HG03095 (cell line): Measurements from ENCODE around the gene KRTAP5-6.
"Not testable (repeated sequence)": the region's sequence is repeated elsewhere in the genome, so short reads cannot be mapped to it uniquely, and the experiment has no call there.

Experiments
- ATAC-seq: cut with Tn5 transposase; IDR thresholded peaks from one replicate; pipeline ENCODE4 v1.9.1; 2021; ENCODE audit warnings: moderate library complexity; ENCODE audit not compliant: unreplicated experiment

KRTAP5-6 gene

DNA sequence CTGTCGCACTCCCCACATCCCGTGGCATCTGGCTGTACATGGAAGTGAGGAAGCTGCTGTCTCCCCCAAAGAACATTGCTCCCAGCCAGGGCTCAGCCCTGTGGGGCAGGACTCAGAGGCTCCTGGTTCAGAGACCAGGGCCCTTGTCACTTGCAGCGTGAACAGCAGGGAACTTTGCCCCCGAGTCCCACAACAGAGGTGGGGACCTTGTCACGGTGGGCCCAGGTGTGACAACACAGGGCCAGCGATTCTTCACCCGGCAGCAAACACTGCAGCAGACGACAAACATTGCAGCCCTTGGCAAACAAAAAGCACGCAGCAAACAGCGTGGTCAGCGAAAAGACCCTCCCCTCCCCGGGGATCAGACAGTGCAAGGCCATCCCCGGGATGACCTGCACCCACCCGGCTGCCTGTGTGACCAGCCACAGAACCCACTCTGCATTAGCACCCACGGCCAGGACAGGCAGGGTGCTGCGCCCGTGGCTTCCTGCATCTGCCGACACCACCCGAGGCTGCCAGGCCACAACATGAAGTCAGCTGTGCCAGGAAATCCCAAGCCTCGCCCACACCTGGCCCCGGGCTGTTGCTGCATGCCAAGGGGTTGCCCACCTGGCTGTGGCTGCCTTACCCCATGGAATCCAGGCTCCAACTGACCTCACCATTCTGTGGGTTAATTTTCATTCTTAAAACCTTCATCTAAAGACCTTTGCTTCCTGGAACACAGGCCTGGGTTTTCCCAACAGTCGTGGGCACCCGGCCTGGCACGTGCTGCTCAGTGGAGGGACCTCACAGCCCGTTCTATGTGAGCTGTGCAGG, 35.3 kb upstream of the KRTAP5-6 start:
- ATAC-seq, result not testable (repeated sequence)

DNA sequence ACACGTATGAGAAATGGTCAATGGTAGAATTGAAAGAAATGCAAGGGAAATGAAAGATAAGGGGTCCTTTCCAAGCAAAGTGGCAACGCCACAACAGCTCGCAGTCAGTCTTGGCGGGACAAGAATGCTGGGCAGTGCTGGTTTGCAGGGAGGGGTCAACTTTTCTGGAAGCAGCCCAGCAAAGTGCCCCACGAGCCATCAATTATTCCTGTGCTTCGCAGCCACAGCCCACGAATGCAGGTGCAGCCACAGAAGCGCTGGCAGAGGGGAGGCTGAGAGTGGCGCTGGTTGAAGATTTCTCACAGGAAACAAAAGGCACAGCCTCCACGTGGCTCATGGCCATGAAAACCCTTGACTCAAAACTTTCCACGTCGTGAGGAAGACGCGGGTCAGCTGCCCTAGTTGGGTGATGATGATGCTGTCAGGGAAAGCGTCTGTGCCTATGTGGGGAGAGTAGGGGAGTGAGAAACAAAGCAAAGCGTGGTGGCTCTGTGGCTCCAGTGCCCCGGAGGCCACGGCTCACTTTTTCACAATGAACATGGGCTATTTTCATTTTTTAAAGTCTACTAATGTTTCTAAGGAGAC, 34.2 kb upstream of the KRTAP5-6 start:
- ATAC-seq, result not testable (repeated sequence)

DNA sequence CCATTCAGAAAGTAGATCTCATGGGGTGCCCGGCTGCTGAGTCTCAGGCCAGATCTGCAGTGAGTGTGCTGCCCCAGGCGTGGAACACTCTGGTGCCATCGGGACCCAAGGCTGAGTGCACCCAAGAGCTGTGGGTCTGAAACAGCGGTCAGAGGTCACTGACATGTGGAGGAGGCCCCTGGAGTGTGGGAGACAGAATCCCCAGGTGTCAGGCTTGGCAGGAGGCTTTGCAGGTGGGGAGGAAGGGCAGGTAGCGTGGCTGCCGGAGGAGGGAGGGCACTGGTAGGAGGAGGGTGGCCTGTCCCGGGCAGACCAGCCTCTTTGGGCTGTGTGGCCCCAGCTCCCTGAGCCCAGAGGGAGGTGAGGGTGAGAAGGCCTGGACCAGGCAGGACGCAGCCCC, 31.7 kb upstream of the KRTAP5-6 start:
- no peak for ATAC-seq

- ATAC-seq, result no peak
These were observed 29.7 kb upstream of the KRTAP5-6 start for GRCh38 chr11:1667121-1667850.

- ATAC-seq, result no peak
These were observed 29.1 kb upstream of the KRTAP5-6 start for GRCh38 chr11:1667906-1668305.

DNA sequence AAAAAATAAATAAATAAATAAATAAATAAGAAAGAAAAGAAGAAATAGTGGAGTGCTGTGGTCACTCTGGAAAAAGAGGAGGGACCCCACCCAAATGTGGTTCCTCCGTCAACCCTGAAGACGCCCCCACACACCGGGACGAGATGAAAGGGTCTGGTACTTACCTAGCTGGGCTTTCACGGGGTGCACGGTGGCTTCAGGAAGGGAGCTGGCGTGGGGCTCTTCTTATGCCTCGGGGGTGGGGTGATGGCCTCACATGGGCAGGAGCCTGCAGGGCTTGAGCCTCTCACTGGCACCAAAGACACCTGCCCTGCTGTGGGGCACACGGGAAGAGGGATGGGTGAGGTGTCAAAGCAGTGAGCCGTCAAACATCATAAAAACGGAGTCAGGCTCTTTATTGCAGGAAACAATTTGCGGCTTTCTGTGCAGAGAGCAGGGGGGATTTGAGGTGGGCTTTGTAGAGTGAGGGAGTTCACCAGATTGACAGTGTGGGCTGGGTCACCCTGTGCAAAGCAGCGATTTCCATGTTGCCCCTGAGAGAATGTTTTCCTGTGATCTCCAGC, 28.0 kb upstream of the KRTAP5-6 start:
- ATAC-seq, result no peak

DNA sequence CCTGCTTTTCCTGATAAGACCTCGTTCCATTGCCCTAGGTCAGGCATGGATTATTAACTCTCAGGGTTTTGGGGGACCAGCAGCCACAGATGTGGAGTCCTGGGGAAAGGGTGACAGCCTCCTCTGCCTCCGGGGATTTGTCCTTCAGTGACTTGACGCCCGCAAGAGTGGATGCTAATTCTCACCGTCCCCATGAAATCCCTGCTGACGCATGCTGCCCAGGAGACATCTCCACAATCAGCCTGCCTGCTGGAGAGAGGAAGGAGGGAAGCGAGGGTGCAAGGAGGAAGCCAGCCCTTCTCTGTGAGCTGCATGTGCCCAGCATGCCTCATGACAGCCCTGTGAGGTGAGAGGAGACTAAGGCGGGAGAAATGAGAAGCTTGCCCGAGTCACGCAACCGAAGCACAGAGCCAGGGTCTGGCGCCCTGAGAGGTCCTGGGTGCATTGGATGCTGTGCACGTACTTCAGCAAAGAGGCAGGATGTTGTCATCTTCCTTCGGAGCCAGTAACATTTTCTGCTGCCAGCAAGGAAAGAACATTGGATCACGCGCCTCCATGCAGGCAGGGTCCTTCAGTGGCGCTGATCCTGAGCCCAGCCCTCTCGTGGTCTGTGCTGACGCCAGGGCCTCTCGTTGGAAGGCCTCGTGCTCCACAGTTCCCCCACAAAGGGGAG, 27.3 kb upstream of the KRTAP5-6 start:
- ATAC-seq, result no peak

GRCh38 chr11:1670457-1670856, 26.5 kb upstream of the KRTAP5-6 start:
- not testable (repeated sequence) for ATAC-seq

DNA sequence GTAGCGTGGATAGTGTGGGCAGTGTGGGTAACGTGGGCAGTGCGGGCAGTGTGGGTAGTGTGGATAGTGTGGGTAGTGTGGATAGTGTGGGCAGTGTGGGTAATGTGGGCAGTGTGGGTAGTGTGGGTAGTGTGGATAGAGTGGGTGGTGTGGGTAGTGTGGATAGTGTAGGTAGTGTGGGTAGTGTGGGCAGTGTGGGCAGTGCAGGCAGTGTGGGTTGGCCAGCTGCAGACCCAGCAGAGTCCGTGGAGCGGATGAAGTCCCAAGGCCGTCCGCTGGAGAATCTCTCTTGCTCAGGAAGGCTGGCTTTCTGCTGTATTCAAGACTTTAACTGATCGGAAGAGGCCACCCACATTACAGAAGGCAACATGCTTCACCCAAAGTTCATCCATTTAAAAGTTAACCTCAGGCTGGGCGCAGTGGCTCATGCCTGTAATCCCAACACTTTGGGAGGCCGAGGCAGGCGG, 26.1 kb upstream of the KRTAP5-6 start:
- ATAC-seq, result no peak

- no peak for ATAC-seq
These were observed 25.3 kb upstream of the KRTAP5-6 start for GRCh38 chr11:1671658-1672057.

DNA sequence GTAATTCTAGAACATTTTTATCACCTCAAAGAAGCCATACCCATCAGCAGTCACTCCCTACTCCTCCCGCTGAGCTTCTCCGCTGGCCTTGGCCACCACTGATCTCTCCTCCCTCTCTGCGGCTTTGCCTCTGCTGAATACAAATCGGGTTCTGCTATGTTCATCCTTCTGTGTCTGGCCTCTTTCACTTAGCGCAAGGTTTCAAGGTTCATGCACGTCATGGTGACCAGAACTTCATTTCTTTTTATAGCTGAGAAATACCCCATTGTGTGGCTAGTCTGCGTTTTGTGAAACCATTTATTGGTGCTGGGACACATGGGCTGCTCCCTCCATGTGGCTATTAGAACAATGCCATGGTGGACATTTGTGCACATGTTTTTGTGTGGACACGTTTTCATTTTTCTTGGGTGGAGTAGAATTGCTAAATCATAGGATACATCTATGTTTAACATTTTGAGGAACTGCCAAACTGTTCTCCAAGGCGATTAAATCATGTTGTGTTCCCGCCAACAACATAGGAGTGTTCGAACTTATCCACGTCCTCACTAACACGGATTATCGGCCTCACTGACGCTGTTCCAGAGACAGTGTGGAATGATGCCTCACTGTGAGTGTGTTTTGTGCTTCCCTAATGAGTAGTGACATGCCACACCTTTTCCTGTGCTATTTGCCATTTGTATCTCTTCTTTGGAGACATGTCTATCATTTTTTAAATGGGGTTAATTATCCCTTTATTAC, 24.2 kb upstream of the KRTAP5-6 start:
- ATAC-seq, result no peak

- no peak for ATAC-seq
These were observed 23.4 kb upstream of the KRTAP5-6 start for GRCh38 chr11:1673446-1674172.

- no peak for ATAC-seq
These were observed 22.5 kb upstream of the KRTAP5-6 start for GRCh38 chr11:1674173-1675131.

- ATAC-seq, result no peak
These were observed 21.3 kb upstream of the KRTAP5-6 start for GRCh38 chr11:1675536-1676228.

- ATAC-seq, result no peak
These were observed 20.7 kb upstream of the KRTAP5-6 start for GRCh38 chr11:1676229-1676740.

DNA sequence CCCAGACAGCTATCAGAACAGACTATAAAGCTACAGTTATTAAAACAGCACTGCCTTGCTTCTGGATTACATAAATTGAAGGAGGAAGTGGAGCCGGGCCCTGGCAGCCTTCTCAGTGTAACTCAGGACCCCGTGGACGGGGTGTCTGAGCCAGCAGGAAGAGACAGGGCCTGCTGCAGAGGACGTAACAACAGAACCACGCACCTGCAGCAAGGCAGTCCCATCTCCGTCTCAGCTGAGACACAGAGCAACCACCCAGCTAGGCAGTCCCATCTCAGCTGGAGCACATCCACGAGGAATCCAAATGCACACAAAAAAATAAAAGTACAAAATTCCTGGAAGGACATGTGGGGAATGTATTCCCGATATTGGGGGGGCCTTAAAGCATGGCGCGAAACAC, 17.1 kb upstream of the KRTAP5-6 start:
- ATAC-seq, result no peak

GRCh38 chr11:1682225-1682905, 14.6 kb upstream of the KRTAP5-6 start:
- no peak for ATAC-seq
